HepG2 (cell line): ENCODE data around the gene LAMTOR1. TPM values are rescaled to one million over a fixed set of nuclear protein-coding genes. Genes with fewer than 3 reads are reported as not detected.
A peak's percentile ranks its signal among the peaks of the same experiment; 100 is the strongest.

Experiments used
- EEA1 ChIP-seq: sonication (generic); formaldehyde crosslinking; IDR thresholded peaks from 2 replicates; pipeline ENCODE4 v1.5.1; 2020; ENCODE audit warnings: mild to moderate bottlenecking, missing genetic modification reagents, borderline replicate concordance
- GABPB1 ChIP-seq: IDR thresholded peaks from 2 replicates; pipeline ENCODE4 v1.6.1; 2016; ENCODE audit warnings: mild to moderate bottlenecking, missing genetic modification reagents, moderate library complexity, missing compliant biosample characterization
- KLF6 ChIP-seq: IDR thresholded peaks from 2 replicates; pipeline ENCODE4 v1.8.0; 2016; ENCODE audit warnings: missing biosample characterization, missing genetic modification reagents
- SIX4 ChIP-seq: sonication (generic); formaldehyde crosslinking; IDR thresholded peaks from 2 replicates; pipeline ENCODE4 v1.4.0; 2020; ENCODE audit warnings: missing genetic modification reagents
- STAT5B ChIP-seq: sonication (generic); formaldehyde crosslinking; IDR thresholded peaks from 2 replicates; pipeline ENCODE4 v1.4.0; 2020; ENCODE audit warnings: missing genetic modification reagents
- USF2 ChIP-seq, 2 experiments: sonication (generic) in 1 of 2; formaldehyde crosslinking in 1 of 2; IDR thresholded peaks; 2 replicates each; pipeline versions ENCODE4 v1.5.1 to v1.6.1; 2011 to 2020; ENCODE audit warnings: borderline replicate concordance in 1 of 2, low read depth in 1 of 2, low read length in 1 of 2, mild to moderate bottlenecking in 1 of 2, missing genetic modification reagents in 1 of 2, moderate library complexity in 1 of 2
- YY1 ChIP-seq: IDR thresholded peaks from 2 replicates; pipeline ENCODE4 v1.6.1; 2011; ENCODE audit warnings: low read length, low read depth, moderate library complexity, mild to moderate bottlenecking; ENCODE audit not compliant: insufficient read depth, insufficient replicate concordance
- ZBED4 ChIP-seq: sonication (generic); formaldehyde crosslinking; IDR thresholded peaks from 2 replicates; pipeline ENCODE4 v1.4.0; 2020; ENCODE audit warnings: missing genetic modification reagents, borderline replicate concordance
- ZBTB39 ChIP-seq: sonication (generic); formaldehyde crosslinking; IDR thresholded peaks from 2 replicates; pipeline ENCODE4 v1.5.0; 2020; ENCODE audit warnings: missing genetic modification reagents
- ZNF275 ChIP-seq: sonication (generic); formaldehyde crosslinking; IDR thresholded peaks from 2 replicates; pipeline ENCODE4 v1.8.0; 2022; ENCODE audit warnings: missing genetic modification reagents, mild to moderate bottlenecking, inconsistent platforms, borderline replicate concordance
- ZNF367 ChIP-seq: sonication (generic); formaldehyde crosslinking; IDR thresholded peaks from 2 replicates; pipeline ENCODE4 v1.4.0; 2020; ENCODE audit warnings: missing genetic modification reagents, borderline replicate concordance
- ZNF432 ChIP-seq: sonication (generic); formaldehyde crosslinking; IDR thresholded peaks from 2 replicates; pipeline ENCODE4 v1.5.0; 2020; ENCODE audit warnings: missing genetic modification reagents, mild to moderate bottlenecking, borderline replicate concordance
- ZNF652 ChIP-seq: IDR thresholded peaks from 2 replicates; pipeline ENCODE4 v1.6.1; 2016; ENCODE audit warnings: low read depth, borderline replicate concordance
- ZNF740 ChIP-seq: sonication (generic); formaldehyde crosslinking; IDR thresholded peaks from 2 replicates; pipeline ENCODE4 v1.4.0; 2020; ENCODE audit warnings: missing genetic modification reagents
- polyA plus RNA-seq, 8 experiments: library from polyadenylated mRNA; depleted of rRNA in 3 of 8; stranded (reverse) in 7 of 8; unstranded in 1 of 8; fragments of >200 nt; fragmentation: Illumina TruSeq in 4 of 8; extraction: Trizol in 4 of 8; gene quantifications; 2 replicates each; pipeline versions ENCODE4 v1.2.1 to v1.2.3, GENCODE V29; 2011 to 2016; ENCODE audit warnings: low read depth in 4 of 8, missing spikeins in 1 of 8, mixed read lengths in 1 of 8; ENCODE audit not compliant: insufficient read depth in 1 of 8
- total RNA-seq, 5 experiments: library from RNA; depleted of rRNA; stranded (reverse); fragments of >200 nt; fragmentation: Illumina TruSeq; extraction: Trizol; gene quantifications; 2 replicates each; pipeline ENCODE4 v1.2.3, GENCODE V29; 2016; ENCODE audit warnings: low read depth in 1 of 5

LAMTOR1 gene
- total and polyA plus RNA-seq, 2 of the 13 experiments (the other 11 are each of a cell fraction or from before 2014, with no cell fraction given) = 60.4 to 66.0 TPM

GRCh38 chr11:72102946-72103753 lies at the start of gene LAMTOR1 (continued):
- TF ChIP-seq ZNF432 = no peak
- no peak; the same call in 1 of the 2 replicates for TF ChIP-seq ZBTB39 (CRISPR knock-in tag)
- TF ChIP-seq SIX4 (CRISPR knock-in tag) = peak; percentile 87
- peak; percentile 99 for TF ChIP-seq USF2 (IDR thresholded peaks at IDR 0.05; ENCODE audit: low read depth, low read length)
- peak; percentile 96; the same call in 1 of the 2 replicates for TF ChIP-seq USF2 (CRISPR knock-in tag; IDR thresholded peaks at IDR 0.05; ENCODE audit: borderline replicate concordance)
- peak; percentile 39; the same call in 1 of the 2 replicates for TF ChIP-seq KLF6 (CRISPR knock-in tag)
- TF ChIP-seq EEA1 (CRISPR knock-in tag) = 0 out of 2 replicates have a peak, but pooled peaks have one; percentile 53
- TF ChIP-seq ZNF275 (CRISPR knock-in tag) = 0 out of 2 replicates have a peak, but pooled peaks have one; percentile 19
- TF ChIP-seq ZNF740 (CRISPR knock-in tag) = no peak
- no peak for TF ChIP-seq ZNF367 (CRISPR knock-in tag)
- peak; percentile 98 for TF ChIP-seq GABPB1 (CRISPR knock-in tag)
- peak; percentile 49 for TF ChIP-seq YY1
- no peak; the same call in none of the 2 replicates for TF ChIP-seq ZBED4 (CRISPR knock-in tag)
- TF ChIP-seq STAT5B (CRISPR knock-in tag) = 0 out of 2 replicates have a peak, but pooled peaks have one; percentile 31
- no peak for TF ChIP-seq ZNF652 (CRISPR knock-in tag)
